ENCODE data around the gene DCTN4.

The DCTN4 gene

DNA sequence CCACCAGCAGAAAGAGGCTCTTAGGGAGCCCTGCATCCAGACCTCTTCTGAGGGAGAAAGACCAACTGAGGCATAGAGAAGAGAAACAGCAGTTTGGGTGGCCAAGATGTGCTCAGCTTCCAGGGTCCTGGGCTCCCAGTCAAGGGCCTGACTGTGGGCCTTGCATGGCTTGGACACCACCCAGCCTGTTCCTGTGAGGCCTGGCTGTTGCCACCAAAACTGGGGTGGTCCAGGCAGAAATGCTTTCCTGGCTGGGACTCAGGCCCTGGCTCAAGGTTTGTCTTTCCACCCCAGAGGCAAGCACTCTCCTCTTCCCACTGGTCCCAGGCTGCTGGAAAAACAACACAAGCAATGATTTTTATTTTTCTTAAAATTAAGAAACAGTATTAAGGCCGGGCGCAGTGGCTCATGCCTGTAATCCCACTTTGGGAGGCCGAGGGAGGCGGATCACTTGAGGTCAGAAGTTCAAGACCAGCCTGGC, 84.4 kb downstream of the DCTN4 start:
- Mint-ChIP-seq H3K9me3 (no peaks in the 10 kb centered on the region), H3K27ac (no peak overlapping the region), H3K27me3 (peaks cover 19% of the 10 kb centered on the region), H3K4me1 (ENCODE audit: low read depth) (peaks cover 7% of the 10 kb centered on the region), H3K36me3 (ENCODE audit: low read depth) (no peaks in the 10 kb centered on the region), H3K4me3 (no peak overlapping the region)

DNA sequence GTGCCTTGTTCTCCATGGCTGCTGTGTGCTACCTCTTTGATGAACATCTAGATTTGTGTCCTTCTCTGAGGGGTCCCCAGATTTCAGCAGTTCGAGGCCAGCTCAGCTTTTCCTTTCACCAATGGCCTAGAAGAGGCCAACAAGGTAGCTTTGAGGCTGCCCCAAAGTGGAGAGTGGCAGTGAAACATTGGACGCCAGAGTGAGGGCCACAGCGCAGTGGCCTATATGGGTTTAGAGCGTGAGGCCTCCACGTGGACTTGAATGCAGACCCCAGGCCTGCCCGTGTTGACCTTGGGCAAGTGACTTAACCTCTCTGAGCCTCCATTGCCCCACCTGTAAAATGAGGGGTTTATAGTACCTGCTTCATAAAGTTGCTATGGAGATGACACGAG, 85.9 kb downstream of the DCTN4 start:
- Mint-ChIP-seq H3K4me1 (ENCODE audit: low read depth) (peaks cover 7% of the 10 kb centered on the region), H3K27me3 (peaks cover 19% of the 10 kb centered on the region), H3K9me3 (no peaks in the 10 kb centered on the region), H3K4me3 (no peak overlapping the region), H3K27ac (no peak overlapping the region), H3K36me3 (ENCODE audit: low read depth) (no peaks in the 10 kb centered on the region)

DNA sequence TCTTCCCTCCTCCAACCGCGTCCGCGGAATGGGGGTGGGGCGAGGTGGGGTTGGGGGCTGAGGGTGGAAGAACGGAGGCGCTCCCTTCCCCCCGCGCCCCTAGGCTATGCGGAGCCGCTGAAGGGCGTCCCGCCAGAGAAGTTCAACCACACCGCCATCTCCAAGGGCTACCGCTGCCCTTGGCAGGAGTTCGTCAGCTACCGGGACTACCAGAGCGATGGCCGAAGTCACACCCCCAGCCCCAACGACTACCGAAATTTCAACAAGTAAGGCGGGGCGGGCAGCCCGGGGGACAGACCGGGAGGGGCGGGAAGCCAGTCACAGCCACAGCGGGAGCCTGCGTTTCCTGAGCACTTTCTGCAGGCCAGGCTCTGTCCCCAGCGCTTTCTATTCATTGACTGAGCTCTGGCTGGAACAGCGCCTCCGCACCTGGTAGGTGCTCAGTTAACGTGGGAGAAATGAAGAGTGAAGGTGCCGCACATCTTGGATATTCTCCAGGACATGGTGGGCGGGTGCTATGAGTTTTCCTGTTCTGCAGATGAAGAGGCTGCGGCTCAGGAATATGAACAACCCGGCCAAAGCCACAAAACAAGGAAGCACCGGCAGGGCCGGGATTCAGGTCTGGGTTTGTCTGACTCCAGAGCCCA, 86.5 kb downstream of the DCTN4 start:
- H3K4me1 Mint-ChIP-seq (ENCODE audit: low read depth) = peaks cover 7% of the 10 kb centered on the region
- H3K36me3 Mint-ChIP-seq (ENCODE audit: low read depth) = no peaks in the 10 kb centered on the region
- no peaks in the 10 kb centered on the region for H3K9me3 Mint-ChIP-seq
- H3K4me3 Mint-ChIP-seq = peak overlapping the region; percentile 74
- H3K27me3 Mint-ChIP-seq = peaks cover 19% of the 10 kb centered on the region
- H3K27ac Mint-ChIP-seq = no peak overlapping the region

DNA sequence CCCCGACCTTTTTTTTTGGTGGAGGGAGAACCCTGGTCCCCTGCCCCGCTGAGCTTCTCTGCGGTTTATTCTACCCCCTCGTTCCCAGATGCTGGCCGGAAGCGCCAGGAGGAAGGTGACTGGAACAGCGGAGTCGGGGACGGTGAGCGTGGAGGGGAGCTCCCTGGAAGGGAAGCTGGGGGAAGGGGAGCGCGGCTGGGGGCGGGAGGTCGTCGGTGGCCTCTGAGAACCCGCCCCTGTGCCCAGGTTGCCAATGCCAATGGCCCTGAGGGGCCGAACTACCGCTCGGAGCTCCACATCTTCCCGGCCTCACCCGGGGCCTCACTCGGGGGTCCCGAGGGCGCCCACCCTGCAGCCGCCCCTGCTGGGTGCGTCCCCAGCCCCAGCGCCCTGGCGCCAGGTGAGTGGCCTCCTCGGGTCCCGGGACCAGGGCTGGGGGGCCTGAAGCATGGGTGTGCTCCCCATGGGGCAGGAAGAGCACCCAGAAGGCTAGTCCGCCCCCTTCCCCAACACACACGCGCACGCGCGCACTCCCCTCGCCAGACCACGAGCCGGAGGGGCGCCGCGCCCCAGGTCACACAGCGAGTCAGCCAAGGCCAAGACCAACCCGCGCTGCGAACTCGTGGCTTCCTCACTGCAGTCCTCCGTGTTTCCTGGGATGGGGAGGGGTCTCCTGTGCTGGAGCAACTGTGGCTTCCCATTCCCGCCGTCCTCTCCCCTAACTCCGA, 87.1 kb downstream of the DCTN4 start:
- peaks cover 7% of the 10 kb centered on the region for H3K4me1 Mint-ChIP-seq (ENCODE audit: low read depth)
- H3K27me3 Mint-ChIP-seq = peaks cover 19% of the 10 kb centered on the region
- no peaks in the 10 kb centered on the region for H3K9me3 Mint-ChIP-seq
- no peaks in the 10 kb centered on the region for H3K36me3 Mint-ChIP-seq (ENCODE audit: low read depth)
- peak overlapping the region; percentile 74 for H3K4me3 Mint-ChIP-seq
- no peak overlapping the region for H3K27ac Mint-ChIP-seq

DNA sequence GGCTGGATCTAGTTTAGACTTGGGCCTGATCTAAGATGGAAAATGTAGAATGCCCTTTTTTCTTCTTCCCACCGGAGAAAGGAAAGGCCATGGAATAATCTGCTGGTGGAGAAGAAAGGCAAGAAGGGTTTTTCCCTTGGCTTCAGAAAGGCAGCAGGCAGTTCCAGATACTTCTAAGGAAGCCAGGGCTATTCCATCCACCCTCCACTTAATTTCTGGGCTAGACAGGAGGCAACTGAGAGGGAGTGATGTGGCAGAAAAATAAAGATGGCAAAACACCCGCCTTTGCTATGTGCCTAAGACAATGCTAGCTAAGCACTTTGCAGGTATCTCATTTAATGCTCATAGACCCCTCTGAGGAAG, 87.9 kb downstream of the DCTN4 start:
- Mint-ChIP-seq H3K36me3 (ENCODE audit: low read depth) (no peaks in the 10 kb centered on the region), H3K4me1 (ENCODE audit: low read depth) (peaks cover 7% of the 10 kb centered on the region), H3K27ac (no peak overlapping the region), H3K4me3 (peak overlapping the region; percentile 36), H3K9me3 (no peaks in the 10 kb centered on the region), H3K27me3 (peaks cover 19% of the 10 kb centered on the region)

DNA sequence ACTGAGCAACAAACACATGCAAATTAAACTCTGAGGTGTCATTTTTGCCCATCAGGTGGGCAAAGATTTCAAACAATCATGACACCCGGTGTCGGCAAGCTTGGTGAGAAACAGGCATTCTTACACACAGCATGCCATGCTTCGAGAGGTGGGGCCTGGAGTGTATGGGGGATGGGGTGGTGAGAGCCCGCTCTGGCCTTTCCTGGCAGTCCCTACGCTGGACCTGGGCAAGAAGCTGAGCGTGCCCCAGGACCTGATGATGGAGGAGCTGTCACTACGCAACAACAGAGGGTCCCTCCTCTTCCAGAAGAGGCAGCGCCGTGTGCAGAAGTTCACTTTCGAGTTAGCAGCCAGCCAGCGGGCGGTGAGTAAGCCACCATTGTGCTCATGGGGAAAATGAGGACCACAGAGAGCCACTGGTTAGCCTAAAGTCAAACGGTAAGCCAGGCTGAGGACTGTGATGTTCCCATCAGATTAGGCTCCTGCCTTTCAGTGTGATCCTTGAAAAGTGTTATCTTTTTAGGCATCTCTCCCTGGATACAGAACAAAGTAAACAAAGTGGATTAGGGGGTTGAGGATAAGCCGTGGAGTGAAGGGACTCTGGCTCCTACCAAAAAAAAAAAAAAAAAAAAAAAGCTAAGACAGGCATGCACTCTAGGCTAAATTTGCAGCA, 88.4 kb downstream of the DCTN4 start:
- Mint-ChIP-seq H3K4me3 (peak overlapping the region; percentile 36), H3K27ac (no peak overlapping the region), H3K9me3 (no peaks in the 10 kb centered on the region), H3K36me3 (ENCODE audit: low read depth) (no peaks in the 10 kb centered on the region), H3K4me1 (ENCODE audit: low read depth) (peaks cover 7% of the 10 kb centered on the region), H3K27me3 (peaks cover 19% of the 10 kb centered on the region)

DNA sequence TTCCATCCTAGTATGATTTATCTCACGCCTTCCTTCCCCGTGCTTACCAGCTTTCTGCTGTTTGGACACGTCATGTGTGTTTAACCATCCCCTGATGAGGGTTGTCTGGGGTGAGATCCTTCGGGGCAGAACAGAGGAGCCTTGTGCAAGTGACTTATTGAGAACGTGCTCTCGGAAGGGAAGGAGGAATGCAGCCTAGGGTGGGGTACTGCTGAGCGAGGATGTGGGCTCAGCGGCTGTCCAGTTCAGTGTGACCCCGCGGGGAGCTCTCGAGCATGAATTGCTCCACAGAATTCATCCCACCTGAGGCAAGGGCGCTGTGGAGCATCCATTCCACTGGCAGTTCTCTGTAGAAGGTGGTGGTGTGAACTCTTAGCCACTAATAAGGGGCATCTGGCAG, 93.8 kb downstream of the DCTN4 start:
- no peaks in the 10 kb centered on the region for H3K36me3 Mint-ChIP-seq (ENCODE audit: low read depth)
- H3K27me3 Mint-ChIP-seq = peaks cover 11% of the 10 kb centered on the region
- no peaks in the 10 kb centered on the region for H3K4me1 Mint-ChIP-seq (ENCODE audit: low read depth)
- H3K9me3 Mint-ChIP-seq = no peaks in the 10 kb centered on the region
- no peak overlapping the region for H3K27ac Mint-ChIP-seq
- H3K4me3 Mint-ChIP-seq = no peak overlapping the region

DNA sequence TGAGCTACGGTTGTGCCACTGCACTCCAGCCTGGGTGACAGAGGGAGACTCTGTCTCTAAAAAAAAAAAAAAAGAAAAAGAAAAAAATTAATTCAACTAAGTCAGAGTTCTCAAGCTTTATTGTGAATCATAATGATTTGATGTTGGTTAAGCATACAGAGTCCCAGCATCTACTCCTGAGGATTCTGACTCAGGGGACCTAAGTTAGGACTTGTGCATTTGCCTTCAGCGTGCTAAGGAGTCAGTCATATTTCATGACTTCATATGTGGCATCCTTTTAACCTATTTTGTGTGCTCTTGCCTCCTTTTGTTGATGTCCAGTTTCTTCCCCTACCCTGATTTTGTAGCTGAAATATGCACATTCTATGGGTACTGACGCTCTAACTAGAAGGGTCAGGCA, 94.9 kb downstream of the DCTN4 start:
- Mint-ChIP-seq H3K9me3 (no peaks in the 10 kb centered on the region), H3K27me3 (peaks cover 8% of the 10 kb centered on the region), H3K27ac (no peak overlapping the region), H3K36me3 (ENCODE audit: low read depth) (no peaks in the 10 kb centered on the region), H3K4me1 (ENCODE audit: low read depth) (no peaks in the 10 kb centered on the region), H3K4me3 (no peak overlapping the region)

DNA sequence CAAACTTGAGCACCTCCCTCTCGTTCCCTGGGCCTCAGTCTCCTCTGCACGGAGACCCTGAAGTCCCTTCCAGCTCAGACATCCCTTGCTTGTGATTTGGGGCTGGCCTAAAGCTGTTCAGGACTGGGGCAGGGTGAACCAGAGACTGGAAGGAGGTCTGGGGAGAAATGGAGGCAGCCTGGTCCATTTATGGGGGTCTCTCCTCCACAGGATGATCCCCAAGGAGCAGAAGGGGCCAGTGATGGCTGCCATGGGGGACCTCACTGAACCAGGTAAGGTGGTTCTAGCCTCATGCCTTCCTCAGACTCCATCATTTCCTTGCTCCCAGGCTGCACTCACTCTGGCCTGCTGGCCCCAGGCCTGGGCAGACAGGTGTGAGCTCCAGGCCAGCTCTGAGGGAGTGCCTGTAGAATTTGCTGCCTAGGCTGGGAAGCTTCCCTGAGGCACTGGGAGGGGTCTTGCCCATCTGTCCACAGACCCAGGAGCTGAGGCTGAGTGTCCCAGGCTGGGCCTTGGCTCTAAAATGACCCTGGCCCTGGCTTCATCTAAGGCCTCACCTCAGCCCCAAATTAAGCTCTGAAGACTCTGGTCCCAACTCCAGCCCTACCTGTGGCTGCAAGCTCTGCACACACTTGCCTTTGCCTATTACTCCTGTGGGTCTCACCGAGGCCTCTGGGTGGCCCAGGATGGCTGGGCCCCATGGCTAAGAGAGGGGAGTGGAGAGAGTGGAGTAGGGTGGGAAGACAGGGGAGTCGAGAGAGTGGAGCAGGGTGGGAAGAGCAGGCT, 95.9 kb downstream of the DCTN4 start:
- no peaks in the 10 kb centered on the region for H3K9me3 Mint-ChIP-seq
- no peak overlapping the region for H3K27ac Mint-ChIP-seq
- no peak overlapping the region for H3K4me3 Mint-ChIP-seq
- H3K27me3 Mint-ChIP-seq = peaks cover 8% of the 10 kb centered on the region
- no peaks in the 10 kb centered on the region for H3K4me1 Mint-ChIP-seq (ENCODE audit: low read depth)
- H3K36me3 Mint-ChIP-seq (ENCODE audit: low read depth) = no peaks in the 10 kb centered on the region

DNA sequence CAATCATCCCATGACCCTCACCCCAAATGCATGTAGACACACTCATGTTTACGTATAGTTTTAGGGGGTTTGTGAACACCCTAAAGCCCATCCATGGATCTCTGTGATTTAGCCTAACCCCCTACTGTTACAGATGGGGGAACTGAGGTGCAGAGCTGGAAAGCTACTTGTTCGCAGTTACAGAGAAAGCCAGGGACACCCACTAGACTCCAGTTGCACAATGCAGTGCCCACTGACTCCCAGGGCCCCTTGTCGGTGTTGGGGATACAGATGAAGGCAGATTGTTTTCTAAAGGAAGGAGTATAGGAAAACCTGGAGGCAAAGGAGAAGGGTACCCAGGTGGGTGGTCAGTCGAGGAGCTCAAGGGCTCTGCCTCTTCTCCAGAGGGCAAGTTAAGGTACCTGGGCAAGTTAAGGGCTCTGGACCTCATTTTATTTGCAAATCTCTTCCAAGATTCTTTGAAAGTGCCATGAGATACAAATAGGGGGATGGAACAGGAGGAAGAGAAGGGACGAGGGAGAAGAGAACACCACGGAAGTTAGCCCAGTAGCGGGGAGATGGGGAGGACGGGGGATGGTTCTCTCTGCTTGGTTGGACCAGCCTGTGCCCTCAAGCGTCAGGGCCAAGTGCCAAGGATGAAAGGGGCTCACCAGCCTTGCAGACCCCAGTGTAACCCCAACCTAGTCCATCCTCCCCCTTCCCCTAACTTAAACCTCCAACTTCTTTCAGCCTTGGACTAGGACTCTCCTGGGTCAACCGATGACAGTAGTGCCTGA, 96.8 kb downstream of the DCTN4 start:
- Mint-ChIP-seq H3K27me3 (peaks cover 8% of the 10 kb centered on the region), H3K4me3 (no peak overlapping the region), H3K36me3 (ENCODE audit: low read depth) (no peaks in the 10 kb centered on the region), H3K4me1 (ENCODE audit: low read depth) (peaks cover 4% of the 10 kb centered on the region), H3K9me3 (no peaks in the 10 kb centered on the region), H3K27ac (no peak overlapping the region)

DNA sequence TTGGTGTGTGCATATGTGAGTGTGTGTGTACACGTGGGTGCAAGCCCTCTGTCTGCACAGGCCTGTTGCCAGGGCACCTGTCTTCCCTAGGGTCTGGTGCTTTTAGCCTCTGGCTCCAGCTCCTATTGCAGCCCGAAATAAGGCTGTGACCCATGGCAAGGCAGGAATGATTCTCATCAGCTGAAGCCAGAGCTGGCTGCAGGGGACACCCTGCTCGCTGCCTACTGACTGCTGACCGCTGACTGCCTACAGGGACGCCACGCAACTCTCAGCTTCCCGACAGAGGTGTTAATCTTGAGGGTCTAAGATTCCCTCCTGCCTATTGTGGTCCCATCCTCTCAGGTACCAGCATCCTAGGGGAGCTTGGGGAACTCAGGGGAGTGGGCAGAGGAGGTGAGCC, 97.7 kb downstream of the DCTN4 start, which contains the start of gene MYOZ3:
Gene MYOZ3 (plus strand): TSS at position 166 of the 400 bp plus-strand sequence. CDS start 1,691 bp downstream, outside the sequence.
- H3K4me3 Mint-ChIP-seq = no peak within 1 kb of the TSS
- H3K27ac Mint-ChIP-seq = no peak within 1 kb of the TSS
- H3K36me3 Mint-ChIP-seq (ENCODE audit: low read depth) = no peaks in the 10 kb centered on the region
- H3K27me3 Mint-ChIP-seq = peaks cover 8% of the 10 kb centered on the region
- H3K9me3 Mint-ChIP-seq = no peaks in the 10 kb centered on the region
- peaks cover 5% of the 10 kb centered on the region for H3K4me1 Mint-ChIP-seq (ENCODE audit: low read depth)

DNA sequence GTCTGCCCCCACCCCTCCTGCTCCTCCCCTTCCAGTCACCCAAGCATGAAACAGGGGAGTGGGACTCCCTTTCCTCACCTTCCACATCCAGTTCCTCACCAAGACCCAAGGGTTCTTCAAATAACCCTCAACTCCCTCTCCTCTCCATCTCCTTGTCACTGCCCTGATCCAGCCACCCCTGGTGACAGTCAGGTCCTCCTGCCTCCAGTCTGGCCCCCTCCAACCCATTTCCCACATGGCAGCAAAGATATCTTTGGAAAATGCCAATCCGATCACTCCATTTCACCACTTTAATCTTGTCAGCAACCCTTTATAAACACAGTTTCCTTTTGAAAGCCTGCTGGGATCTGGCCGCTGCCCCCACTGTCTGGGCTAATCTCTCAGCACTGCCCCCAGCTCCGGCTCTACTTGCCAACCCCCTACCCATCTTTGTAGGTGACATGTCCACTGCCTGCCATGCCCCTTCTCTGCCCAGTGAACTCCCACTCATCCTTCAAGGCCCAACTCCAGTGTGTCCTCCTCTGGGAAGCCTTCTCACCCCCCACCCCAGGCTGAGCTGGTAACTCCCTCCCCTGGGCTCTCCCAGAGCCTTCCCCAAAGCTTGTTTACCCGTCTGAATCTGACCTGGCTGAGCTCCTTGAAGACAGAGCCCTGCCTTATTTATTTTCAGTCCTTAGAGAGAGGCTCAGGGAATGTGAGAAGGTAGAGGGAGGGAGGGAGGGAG, 98.5 kb downstream of the DCTN4 start:
- peaks cover 8% of the 10 kb centered on the region for H3K27me3 Mint-ChIP-seq
- no peak overlapping the region for H3K4me3 Mint-ChIP-seq
- peaks cover 8% of the 10 kb centered on the region for H3K4me1 Mint-ChIP-seq (ENCODE audit: low read depth)
- no peaks in the 10 kb centered on the region for H3K9me3 Mint-ChIP-seq
- H3K36me3 Mint-ChIP-seq (ENCODE audit: low read depth) = no peaks in the 10 kb centered on the region
- no peak overlapping the region for H3K27ac Mint-ChIP-seq

DNA sequence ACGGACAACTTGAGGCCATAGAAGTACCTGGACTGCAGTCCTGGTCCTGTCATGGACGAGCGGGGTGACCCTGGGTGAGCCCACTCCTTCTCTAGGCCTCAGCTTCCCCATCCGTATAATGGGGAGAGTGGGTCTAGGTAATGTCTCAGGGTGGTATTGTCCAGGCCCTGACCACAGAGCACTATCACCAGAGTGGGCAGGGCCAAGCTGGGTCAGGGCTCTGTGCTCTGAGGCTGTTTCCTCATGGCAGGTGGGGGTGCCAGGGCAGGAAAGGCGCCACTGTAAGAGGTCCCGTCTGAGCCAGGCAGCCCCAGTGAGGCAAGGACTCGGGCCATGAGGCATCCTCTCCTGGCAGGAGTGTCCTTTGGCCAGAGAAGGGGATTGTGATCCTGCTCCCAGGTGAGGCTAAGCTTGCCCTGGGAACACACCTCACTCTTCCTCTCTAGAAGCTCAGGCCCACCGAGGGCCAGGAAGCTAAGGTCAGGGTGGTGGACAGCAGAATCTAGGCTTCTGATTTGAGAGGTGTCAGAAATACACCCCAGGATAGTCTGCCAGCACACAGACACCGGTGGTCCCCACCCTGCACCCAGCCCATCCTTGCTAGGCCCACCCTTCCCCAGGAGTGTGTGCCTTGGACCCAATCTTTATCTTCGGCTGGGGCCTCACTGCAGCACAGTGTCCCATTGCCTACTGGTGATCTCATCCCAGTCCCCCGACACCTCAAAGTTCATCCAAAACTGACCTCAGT, 99.3 kb downstream of the DCTN4 start:
- no peaks in the 10 kb centered on the region for H3K9me3 Mint-ChIP-seq
- H3K36me3 Mint-ChIP-seq (ENCODE audit: low read depth) = no peaks in the 10 kb centered on the region
- peaks cover 8% of the 10 kb centered on the region for H3K27me3 Mint-ChIP-seq
- H3K4me1 Mint-ChIP-seq (ENCODE audit: low read depth) = peaks cover 8% of the 10 kb centered on the region
- no peak overlapping the region for H3K27ac Mint-ChIP-seq
- no peak overlapping the region for H3K4me3 Mint-ChIP-seq
